ENCODE results near the gene PCGF3.

GRCh38 chr4:722169-722725, 16.6 kb downstream of the PCGF3 start:
- no peak for TF ChIP-seq CTCF (IDR thresholded peaks at IDR 0.05)
- TF ChIP-seq POLR2A (IDR thresholded peaks at IDR 0.05): no peak

Measured in testis (tissue), 2 donors.